ENCODE data around the gene PKN1.
"Not testable (repeated sequence)": the region's sequence is repeated elsewhere in the genome, so short reads cannot be mapped to it uniquely, and the experiment has no call there.

The PKN1 gene

DNA sequence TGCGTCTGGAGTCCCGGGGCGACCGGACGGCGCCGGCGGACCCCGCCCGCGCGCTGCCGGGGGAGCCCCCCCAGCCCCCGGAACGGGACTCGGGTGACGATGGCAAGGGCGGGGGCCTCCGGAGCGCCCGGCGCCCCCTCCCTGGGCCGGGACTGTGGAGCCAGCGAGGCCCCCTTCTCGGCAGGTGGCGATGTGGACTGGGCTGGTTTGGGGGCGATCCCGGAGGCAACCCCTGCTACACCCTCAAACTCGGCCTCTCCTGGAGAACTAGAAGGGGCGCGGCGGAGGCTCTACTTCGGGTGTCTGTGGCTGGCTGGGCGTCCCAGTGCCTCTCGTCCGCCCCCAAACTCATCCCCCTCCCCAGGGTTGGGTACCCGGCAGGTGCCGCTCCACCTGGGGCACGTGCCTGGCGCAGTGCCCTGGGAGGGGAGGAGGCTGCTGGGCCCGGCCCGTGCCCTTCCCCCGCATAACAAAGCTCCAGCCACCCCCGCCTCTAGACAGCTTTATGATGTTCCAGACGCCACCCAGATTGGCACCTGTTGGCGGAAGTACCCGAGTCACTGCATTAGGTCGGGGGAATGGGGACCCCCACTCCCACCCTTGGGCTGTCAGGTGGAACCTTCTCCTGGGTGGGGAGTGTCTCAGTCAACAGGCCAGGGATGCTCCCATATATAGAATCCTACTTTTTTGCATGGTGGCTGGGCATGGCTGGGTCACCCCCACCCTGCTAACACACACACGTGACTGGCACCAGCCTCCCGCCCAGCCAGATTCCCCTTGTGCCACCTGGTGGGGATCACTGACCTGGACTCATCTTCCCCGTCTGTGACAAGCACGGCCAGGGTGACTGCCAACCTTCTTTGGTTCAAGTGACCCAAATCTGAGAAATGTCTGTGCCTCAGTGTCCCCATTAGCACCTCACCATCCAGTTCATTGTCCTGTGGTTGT lies 722 bp downstream of the PKN1 start:
- FAIRE-seq = no peak

DNA sequence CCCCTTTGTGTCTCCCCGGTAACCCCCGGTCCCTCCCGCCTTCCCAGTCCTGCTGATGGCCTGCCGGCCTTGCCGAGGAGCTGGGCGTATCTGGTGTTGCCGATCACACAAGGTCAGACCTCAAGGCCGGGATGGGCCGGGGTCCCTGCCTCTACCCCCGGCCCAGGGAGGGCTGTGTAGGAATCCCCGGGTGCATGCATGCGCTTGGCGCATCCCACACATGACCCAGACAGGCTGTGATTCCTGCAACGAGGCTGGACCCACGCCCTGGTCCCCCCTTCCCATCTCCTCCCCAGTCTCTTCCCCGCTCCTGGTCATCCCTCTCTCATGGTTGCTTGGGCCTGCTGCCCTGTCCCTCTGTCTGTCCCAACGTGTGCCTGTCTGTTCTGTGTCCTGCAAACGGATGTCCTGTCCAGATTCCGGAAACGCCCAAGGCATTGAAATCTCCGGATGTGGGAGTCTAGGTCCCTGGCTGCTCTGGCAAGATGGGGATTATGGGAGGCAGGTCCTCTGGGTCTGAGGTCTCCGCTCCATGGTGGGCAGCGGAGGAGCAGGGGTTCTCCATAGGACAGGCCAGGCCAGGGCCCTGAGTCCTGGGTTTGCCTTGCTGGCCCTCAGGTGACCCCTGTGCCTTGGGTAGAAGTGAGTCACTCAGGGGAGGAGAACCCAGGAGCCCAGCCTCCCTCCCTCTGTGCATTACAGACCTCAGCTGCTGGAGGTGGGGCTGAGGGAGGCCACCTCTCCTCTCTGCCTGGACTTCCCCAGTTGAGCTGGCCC lies 1.6 kb downstream of the PKN1 start:
- no peak for FAIRE-seq

DNA sequence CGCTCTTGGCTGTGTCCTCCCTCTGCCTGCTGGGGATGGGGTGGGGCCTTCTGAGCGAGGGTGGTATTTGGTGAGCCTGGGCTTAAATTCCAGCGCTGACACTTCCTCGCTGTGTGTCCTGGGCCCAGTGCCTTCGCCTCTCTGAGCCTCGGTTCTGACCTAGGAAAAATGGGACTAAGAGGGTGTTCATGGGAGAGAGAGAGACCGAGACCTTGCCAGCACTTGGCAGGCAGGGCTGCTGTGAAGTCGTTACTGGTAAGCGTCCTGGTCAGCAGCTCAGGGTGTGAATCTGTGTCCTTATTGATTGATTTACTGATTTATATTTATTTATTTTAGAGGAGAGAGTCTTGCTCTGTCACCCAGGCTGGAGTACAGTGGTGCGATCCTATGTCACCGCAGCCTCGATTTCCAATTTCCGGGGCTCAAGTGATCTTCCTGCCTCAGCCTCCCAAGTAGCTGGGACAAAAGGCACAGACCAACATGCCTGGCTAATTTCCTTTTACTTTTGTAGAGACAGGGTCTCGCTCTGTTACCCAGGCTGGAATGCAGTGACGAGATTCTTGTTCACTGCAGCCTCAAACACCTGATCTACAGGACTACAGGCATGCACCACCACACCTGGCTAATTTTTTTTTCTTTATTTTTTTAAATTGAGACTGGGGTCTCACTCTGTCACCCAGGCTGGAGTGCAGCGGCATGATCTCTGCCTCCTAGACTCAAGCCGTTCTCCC lies 2.4 kb downstream of the PKN1 start:
- FAIRE-seq = no peak

DNA sequence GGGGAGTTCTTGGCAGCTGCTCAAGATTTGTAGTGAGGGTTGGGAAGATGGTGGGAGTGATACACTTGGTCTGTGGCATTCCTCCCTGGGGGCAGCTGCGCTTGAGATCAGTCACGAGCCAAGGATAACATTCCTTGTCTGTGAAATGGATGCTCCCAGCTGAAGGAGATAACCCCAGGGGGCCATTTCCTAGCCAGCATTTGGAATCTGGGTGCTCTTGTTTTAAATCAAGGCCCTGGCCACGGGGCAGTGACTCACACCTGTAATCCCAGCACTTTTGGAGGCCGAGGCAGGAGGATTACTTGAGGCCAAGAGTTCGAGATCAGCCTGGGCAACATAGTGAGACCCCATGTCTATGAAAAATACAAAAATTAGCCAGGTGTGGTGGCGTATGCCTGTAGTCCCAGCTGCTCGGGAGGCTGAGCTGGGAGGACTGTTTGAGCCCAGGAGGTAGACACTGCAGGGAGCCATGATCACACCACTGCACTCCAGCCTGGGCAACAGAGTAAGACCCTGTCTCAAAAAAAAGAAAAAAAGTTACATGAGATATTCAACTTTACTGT lies 4.6 kb downstream of the PKN1 start:
- no peak for FAIRE-seq

DNA sequence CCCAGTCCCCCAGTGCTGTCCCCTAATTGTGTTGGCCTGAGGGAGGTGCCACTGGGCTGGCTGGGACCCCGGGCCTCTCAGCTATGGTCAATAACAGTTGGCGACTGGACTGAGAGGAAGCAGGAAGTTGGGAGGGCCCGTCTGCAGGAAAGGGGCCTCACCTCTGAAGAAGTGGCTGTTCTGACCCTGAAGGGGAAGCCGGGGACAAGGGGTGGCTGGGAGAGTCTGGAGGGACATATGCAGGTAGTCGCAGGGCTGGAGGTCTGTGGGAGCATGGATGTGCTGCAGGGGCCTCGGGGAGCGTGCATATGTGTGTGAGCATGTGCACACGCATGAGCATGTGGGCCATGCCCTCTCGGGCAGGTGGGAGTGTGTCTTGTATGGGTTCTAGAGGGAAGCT lies 5.9 kb downstream of the PKN1 start:
- no peak for FAIRE-seq

DNA sequence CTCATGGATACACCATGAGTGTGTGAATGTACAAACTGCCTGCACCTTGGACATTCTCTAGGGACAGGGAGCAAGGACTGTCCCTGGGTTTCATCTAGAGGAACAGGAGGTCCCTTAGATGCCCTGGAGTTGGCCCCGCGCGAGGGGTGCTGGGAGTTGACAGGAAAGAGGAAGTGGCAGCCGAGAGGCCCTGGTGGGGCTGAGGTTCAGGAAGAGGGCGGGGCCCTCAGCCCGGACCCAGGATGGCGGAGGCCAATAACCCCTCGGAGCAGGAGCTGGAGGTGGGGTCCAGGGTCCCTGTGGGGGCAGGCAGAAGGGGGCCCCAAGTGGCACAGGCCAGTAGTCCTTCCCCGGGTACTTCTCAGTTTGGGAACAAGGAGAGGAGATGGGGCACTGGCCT lies 6.9 kb downstream of the PKN1 start:
- FAIRE-seq = no peak

DNA sequence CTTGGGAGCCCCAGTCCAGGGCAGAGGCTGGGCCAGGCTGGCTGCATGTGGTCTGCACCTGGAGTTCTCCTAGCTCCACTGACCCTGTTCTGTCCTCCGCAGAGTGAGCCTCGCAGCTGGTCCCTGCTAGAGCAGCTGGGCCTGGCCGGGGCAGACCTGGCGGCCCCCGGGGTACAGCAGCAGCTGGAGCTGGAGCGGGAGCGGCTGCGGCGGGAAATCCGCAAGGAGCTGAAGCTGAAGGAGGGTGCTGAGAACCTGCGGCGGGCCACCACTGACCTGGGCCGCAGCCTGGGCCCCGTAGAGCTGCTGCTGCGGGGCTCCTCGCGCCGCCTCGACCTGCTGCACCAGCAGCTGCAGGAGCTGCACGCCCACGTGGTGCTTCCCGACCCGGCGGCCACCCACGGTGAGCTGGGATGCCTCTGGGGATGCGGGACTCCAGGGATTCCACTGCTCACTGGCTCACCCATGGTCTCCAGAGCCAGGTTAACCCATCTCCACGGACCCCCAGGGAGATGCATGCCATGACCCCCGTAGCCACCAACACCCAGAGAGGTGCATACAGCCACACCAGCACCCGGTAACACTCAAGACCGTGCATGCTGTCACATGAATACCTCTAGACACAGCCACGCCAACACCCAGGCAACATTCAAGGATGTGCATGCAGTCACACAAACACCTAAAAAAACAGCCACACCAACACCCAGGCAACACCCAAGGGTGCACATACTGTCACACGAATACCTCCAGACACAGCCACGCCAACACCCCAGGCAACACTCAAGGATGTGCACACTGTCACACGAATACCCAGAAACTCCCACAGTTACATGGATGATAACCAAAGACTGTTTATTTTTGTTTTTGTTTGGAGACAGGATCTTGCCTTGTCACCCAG lies 8.2 kb downstream of the PKN1 start:
- no peak for FAIRE-seq

DNA sequence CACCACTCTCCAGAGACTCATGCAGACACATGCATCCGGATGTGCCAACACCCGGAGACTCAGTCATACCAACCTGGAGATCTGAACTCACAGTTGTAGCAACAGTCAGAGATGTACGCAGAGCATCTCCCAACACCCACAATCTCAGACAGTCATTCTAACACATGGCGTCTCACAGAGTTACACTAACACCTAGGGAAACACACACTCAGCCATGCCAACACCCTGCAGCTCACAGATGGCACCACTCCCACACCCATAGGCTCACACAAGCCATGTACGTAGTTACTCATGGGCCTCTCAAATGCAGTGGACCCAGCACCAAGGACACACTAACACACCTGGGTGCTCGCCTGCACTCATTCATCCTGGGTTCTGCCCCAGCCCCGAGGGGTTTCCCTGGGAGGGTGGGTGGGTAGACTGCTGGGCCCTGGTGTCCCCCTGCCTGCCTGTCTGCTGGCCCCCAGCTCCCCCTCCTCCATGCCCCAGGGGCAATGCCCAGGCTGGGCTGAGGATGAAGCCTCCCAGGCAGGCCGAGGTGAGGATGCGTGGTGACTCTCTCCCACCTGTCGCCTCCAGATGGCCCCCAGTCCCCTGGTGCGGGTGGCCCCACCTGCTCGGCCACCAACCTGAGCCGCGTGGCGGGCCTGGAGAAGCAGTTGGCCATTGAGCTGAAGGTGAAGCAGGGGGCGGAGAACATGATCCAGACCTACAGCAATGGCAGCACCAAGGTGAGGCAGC lies 10.0 kb downstream of the PKN1 start:
- no peak for FAIRE-seq

DNA sequence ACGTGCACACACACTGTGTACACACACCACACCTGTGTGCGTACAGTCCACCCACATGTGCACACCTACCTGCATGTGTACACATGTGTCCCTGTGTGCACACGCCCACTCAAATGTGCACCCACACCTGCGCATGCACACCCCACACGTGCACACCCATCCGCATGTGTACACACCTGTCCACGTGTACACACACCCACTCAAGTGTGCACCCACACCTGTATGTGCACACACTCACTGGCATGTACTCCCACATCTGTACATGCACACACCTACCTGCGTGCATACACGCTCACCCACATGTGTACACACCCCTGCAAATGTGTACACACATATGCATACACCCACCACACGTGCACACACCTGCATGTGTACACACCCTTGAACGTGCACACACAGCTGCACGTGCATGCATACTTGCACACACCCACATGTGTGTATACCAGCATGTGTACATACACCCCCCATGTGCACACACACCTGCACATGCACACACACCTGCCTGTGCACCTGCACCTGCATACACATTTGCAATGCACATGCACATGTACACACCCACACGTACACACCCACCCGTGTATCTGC lies 10.6 kb downstream of the PKN1 start:
- FAIRE-seq = no peak

DNA sequence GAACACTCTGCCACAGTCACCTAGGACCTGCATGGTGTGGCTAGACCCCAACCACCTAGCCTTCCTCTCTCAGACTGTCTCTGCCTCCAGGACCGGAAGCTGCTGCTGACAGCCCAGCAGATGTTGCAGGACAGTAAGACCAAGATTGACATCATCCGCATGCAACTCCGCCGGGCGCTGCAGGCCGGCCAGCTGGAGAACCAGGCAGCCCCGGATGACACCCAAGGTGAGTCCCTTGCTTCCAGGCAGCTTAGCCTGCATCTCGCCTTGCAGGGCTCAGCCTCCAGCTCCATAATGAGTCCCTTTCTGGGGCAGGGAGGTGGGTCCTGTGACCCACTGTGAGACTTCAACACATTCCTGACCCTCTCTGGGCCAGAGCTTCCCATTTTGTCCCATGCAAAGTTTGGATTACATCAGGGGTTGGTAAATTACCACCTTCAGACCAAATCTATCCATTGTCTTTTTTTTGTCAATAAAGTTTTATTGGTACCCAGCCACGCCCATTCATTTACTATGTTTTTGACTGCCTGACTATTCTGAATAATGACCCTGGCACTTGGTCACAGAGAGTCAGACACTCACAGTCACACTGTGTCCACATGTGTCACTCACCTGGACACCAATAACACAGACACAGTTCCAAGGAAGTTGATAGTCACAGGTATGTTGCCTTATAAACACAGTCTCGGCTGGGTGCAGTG lies 13.4 kb downstream of the PKN1 start:
- no peak for FAIRE-seq

DNA sequence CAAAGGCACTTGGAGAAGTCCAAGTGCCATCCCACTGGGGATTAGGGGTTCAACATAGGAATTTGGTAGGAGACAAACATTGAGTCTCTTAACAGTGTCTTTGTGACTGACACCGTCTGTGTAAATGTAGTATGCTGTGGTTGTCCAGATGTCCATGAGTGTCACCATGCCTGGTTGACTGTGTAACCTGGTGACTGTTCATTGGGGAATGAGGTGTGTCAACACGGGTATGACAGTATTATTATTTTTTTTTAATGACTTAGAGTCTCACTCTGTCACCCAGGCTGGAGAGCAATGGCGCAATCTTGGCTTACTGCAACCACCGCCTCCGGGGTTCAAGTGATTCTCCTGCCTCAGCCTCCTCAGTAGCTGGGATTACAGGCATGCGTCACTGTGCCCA lies 16.2 kb downstream of the PKN1 start:
- FAIRE-seq = no peak

DNA sequence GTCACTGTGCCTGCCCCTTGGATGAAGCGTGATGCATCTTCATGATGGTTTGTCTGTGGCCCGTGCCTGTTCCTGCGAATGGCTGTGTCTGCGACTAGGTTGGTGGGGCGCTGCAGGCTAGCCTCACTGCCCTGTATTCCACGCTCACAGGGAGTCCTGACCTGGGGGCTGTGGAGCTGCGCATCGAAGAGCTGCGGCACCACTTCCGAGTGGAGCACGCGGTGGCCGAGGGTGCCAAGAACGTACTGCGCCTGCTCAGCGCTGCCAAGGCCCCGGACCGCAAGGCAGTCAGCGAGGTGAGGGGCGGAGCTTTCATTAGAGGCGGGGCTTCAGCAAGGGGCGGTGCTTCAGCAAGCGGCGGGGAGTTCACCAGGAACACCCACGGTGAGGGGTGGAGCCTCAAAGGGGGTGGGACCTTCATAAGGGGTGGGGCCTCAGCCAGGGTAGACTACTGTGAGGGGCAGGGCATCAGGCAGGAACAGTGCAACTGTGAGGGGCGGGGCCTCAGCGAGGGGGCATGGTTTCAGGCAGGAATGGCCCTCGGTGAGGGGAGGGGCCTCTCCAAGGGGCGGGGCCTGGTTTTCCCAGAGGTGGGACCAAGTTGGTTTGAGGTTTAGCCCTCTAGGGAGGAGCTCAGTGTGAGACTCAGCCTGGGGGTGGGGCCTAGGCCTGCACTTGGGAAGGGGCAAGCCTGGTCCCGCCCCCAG lies 17.2 kb downstream of the PKN1 start:
- no peak for FAIRE-seq

DNA sequence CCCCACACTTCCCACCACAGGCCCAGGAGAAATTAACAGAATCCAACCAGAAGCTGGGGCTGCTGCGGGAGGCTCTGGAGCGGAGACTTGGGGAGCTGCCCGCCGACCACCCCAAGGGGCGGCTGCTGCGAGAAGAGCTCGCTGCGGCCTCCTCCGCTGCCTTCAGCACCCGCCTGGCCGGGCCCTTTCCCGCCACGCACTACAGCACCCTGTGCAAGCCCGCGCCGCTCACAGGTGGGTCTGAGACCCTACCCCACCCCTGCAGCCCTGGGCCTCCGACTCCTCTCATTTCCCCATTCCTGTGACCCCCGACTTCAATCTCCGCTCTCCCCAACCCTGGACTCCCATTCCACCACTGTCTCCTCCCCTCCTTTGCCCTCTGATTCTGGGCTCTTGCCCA lies 17.8 kb downstream of the PKN1 start:
- FAIRE-seq = no peak

DNA sequence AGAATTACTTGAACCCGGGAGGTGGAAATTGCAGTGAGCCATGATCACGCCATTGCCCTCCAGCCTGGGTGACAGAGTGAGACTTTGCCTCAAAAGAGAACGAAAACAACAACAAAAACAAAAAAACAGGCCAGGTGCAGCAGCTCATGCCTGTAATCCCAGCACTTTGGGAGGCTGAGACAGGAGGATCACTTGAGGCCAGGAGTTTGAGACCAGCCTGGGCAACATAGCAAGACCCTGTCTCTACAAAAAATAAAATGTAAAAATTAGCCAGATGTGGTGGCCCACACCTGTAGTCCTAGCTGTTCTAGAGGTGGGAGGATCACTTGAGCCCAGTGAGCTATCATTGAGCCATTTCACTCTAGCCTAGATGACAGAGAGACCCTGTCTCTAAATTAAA lies 19.2 kb downstream of the PKN1 start:
- not testable (repeated sequence) for FAIRE-seq

DNA sequence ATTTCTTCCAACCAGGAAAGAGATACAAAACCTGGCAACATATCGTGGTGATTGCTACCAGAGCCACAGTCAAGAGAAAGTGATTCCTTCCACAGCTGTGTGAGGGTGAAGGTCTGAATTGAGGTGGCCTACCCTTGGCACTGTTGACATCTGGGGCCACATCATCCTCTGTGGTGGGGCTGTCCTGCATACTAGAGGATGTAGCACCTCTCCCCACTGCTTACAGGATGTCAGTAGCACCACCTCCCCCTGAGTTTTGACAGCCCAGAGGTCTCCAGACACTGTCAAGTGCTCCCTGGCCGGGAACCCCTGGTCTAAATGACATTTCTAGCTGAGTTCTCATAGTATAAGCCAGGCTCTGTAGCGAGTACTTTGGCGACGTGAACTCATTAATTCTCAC lies 26.6 kb downstream of the PKN1 start:
- no peak for FAIRE-seq

DNA sequence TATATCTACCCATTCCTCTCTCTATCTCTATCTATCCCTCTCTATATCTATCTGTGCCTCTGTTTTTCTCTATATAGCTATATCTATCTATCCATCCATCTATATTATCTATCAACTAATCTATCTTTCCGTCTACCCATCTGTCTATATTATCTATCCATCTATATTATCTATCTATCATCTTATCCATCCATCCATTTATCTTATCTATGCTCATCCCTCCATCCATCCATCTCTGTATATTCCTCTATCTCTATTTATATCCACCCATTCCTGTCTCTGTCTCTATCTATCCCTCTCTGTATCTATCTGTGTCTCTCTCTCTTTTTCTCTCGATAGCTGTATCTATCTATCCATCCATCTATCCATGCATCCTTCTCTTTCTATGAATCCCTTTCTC lies 27.8 kb downstream of the PKN1 start:
- no peak for FAIRE-seq

DNA sequence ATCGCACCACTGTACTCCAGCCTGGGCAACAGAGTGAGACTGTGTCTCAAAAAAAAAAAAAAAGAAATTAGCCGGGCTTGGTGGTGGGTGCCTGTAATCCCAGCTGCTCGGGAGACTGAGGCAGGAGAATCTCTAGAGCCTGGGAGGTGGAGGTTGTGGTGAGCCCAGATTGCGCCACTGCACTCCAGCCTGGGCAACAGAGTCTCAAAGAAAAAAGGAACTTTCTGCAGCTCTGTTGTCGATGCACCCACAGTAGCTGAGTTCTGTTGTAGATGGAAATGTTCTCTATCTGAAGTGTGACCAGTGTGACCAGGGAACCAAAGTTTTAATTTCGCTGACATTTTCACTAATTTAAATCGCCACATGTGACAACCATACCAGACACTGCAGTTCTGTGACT lies 29.3 kb downstream of the PKN1 start:
- FAIRE-seq = not testable (repeated sequence)

DNA sequence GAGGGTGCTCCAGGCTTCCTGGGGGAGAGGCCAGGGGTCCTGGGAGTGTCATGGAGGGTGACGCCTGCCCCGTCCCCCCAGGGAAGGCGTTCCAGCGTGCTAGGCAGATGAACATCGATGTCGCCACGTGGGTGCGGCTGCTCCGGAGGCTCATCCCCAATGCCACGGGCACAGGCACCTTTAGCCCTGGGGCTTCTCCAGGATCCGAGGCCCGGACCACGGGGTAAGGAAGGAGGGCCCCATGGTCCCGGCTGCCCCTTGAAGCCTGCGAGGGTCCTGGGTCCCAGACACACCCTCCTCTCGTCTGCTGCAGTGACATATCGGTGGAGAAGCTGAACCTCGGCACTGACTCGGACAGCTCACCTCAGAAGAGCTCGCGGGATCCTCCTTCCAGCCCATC lies 30.6 kb downstream of the PKN1 start:
- FAIRE-seq = no peak

DNA sequence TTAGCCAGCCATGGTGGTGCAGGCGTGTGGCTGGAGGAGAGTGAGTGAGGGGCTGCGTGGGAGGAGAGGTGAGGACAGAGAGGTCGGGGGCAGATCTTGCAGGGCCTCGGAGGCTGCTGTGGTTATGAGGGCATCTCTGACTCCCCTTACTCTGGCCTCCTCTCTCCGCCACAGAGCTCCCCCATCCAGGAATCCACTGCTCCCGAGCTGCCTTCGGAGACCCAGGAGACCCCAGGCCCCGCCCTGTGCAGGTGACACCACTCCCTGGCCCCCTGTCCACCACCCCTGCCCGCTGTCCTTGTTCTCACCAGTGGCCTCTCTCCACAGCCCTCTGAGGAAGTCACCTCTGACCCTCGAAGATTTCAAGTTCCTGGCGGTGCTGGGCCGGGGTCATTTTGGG lies 34.3 kb downstream of the PKN1 start:
- FAIRE-seq = no peak
